NCI-H2029 (cell line): ENCODE measurements around the gene CPSF4L.

Experiments
- DNase-seq: peaks from one replicate; lab custom pipeline; 2025; lab: John Stamatoyannopoulos, UW

CPSF4L gene

DNA sequence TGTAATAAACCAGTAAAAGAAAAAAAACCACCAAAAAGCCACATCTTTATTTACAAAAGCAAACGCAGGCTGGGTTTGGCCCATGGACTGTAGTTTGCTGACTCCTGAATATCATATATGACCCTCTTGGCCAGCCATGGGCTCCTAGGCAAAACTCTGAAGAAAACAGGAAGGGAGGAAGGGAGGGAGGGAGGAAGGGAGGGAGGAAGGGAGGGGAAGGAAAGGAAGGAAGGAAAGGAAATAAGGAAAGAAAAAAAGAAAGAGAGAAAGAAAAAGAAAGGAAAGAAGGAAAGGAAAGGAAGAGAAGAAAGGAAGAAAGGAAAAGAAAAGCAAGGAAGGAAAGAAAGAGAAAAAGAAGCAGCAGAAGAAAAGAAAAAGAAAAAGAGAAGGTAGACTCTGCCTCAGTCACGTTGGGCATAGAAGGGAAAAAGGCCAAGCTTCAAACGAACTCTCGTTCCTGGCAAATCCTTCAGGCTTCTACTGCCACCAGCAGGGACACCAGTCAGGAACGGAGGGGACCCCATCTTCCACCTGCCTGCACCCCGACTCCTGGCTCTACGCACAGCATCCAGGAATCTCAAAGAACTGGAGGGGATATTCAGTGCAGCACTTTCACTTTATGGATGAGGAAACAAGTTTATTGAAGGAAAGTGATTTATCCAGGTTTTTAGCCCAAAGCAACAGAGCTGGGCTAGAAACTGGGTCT, 28.0 kb upstream of the CPSF4L start:
- no peak for DNase-seq

DNA sequence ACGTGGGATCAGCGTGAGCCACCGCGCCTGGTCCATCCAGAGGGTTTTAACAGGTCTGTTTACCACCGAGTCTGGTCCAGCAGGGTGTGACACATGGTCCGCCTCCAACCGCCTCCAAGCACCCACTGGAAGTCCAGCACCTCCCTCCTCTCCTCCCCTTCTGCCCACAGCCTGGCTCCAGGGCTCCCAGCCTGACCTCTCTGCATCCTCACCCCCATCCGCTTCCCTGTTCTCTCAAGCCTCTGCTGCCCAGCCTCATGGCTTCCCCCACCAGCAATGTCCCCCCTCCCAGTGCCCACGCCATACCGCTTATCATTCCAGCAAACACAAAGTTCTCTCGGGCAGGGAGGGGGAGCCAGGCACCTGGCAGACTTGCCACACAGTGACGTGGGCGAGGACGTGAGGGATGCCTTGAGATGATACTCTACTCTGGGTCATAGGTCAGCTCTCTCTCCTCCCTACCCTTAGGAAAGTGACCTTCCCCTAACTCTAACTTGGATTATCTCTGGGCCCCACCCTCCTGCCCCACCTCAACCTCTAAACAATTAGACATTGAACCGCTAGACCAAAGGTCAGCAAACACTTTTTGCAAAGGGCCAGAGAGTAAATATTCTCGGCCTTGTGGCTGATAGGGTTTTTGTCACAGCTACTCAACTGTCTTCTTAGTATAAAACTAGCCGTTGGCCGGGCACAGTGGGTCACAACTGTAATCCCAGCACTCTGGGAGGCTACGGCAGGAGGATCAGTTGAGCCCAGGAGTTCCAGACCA, 27.0 kb upstream of the CPSF4L start:
- DNase-seq = no peak

DNA sequence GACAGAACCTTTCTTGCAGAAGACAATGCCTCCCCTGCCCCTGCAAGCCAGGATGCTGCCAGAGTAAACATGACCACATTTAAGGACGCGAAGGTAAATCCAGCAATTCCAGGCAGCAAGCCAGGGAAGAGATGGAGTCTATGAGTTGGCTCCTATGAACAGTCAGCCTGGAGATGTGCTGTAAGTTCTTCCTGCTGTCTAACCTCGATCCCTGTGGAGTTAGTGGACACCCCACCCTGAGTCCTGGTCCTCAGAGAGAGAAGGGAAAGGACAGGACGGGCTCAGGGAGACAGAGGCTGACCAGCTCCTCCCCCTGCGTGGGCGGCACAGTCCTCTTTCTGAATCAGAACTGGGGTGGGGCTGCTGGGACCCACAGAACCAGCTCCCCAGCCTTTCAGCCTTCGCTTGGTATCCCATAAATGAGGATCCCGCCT, 25.2 kb upstream of the CPSF4L start:
- peak; percentile 64 for DNase-seq

DNA sequence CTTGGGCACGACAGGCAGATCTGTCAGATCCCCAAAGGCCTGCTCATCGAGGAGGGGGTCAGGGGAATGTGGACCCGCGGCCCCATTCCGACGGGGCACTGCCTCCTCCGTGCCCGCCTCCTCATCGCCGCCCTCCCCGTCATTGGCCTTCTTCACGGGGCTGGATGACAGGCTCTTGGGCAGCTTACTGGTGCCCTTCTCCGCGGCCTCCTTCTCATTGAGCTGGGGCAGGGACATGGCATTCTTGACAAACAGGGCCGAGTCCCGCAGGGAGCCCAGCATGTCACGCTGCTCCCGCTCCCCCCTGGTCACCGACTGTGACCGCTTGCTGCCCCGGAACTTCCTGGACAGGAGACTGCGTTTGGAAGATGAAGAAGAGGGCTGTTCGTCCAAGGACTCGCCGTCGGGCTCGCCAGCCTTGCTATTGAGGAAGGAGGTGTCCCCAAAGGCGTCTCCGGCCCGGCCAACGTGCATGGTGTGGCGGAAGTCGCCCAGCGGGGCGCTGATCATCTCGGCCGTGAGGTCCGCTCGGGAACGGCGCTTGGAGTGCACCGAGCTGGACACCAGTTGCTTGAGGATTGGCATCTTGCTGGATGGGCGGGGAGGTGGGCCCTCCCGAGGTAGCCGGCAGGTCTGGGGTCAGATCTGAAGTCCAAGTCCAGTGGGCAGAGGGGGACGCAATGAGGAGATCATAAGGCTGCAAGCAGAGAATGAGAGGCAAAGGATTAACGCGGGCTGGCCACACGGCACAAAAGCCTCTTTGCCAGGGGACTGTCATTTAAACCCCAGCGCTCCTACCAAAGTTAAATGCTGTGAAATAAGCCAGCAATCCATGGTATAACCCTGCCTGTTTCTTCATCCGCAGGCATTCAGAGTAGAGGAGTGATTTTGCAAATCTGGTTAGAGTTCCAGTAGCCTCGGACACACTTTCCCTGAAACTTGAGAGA, 24.5 kb upstream of the CPSF4L start:
- DNase-seq = no peak

DNA sequence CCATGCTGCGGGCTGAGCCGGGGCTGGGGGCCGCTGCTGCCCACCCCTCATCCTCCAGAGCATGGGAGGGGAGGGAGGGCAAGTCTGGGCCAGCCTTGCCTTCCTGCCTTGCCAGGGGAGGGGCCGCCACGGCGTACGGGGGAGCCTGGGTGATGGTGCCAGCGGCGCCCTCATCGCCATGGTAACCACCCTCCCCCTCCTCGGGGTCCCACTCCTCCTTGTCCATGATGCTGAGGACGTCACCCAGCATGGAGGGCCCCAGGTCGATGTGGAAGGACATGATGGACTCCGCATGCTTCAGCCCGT, 23.9 kb upstream of the CPSF4L start:
- no peak for DNase-seq

DNA sequence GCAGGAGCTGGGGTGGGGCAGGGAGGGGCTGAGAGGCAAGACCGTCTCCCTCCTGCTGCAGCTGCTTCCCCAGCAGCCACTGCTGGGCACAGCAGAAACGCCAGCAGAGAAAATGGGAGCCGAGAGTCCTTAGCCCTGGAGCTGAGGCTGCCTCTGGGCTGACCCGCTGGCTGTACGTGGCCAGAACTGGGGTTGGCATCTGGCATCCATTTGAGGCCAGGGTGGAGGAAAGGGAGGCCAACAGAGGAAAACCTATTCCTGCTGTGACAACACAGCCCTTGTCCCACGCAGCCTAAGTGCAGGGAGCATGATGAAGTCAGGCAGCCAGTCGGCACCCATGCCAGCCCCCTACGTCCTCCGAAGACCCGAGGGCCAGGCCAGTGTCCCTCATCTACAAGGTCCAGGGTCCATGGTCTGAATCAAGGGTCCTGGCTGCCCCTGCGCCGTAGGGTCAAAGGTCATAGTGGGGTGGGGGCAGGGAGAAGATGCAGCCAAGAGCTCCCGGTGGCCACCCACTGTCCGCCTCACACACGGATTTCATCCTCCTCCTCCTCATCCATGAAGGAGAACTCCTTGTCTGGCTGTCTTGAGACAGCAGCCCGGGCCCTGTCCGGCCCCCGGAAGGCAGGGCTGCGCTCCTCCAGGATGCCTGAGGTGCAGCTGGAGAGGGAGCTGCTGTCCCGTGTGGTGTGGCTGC, 23.4 kb upstream of the CPSF4L start:
- no peak for DNase-seq

DNA sequence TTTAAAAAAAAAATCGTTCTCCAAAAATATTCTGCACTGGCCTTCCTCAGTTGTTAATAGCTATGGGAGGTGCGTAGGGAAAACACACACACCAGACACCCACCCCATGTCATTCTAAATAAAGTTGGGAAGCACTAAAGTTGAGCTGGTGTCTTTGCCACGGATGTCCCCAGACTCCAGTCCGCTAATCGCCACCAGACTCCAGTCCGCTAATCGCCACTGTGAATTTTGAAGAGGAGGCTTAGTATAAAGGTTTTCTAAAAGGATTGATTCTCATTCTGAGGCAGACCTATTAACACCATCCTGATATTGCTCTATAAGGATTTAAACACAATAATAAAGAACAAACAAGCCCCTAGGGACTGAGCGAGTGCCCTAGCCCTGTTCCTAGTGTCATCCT, 22.7 kb upstream of the CPSF4L start:
- DNase-seq = no peak

DNA sequence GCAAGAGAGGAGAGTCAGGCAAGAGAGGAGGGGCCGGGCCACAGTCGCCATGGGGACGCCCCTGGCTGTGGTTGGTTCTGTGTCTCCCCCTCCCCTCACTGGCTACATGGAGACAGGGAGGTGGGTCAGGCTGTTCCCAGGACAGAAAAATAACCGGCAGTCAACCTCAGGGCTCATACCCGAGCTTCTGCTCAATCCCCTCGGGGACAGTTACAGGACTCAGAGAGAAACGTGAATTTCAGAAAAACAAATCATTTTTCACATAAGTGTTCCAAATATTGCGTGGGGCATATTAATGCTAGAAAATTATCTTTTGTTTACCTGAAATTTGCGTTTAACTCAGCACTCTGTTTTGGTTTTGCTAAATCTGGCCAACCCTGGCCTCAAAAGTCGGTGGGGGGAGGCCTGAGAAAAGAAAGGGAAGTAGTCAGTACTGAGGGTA, 22.2 kb upstream of the CPSF4L start:
- no peak for DNase-seq

DNA sequence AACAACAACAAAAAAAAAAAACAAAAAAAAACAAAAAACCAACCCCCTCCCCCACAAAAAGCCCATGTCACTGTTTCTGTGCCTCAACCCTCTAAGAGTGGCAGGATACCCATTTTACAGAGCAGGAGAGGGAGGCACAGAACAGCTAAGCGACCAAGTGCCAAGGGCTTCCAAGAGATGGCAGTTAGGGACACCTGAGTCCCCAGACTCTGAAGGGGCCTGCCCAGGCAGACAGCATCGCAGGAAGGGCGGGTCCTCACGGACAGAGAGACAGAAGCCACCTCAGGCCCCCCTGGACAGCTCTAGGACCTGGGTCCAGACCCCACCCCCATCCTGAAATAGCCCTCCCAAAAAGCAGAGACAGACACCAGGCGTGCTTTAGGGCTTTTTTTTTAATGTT, 21.6 kb upstream of the CPSF4L start:
- DNase-seq = no peak

DNA sequence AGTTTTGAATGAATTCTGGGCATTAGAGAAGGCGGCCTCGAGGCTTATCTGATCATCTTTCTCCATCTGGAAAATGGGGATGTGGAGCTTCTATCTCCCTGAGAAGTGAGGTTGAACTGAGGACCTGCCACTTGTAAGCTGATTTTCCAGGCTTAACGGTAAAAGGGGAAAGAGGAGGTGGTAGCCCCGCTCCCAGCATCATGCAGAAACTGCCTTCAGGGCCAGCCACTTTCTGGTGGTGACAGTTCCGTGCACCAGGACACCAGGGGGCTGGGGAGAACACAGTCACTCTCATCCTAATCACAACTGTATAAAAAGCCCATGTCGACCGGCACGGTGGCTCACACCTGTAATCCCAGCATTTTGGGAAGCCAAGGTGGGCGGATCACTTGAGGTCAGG, 20.9 kb upstream of the CPSF4L start:
- DNase-seq = no peak

DNA sequence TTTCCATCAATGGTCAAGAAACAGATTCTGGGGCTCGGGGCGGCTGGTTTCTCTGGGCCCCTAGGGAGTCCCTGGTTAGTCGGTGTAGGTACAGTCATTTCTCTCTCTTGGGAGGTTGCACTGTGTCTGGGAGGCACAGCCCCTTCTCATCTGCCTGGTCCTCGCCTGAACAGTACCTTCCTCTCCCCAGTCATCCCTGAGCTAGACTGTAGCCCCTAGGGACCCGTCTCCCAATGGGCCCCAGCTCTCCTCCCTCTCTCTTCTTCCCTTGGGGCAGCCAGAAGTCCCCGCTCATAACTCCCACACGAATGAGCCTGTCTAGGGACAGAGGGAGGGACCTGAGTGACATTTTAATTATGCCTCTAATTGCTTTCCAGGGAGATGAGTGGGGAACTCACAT, 20.2 kb upstream of the CPSF4L start:
- DNase-seq = no peak

DNA sequence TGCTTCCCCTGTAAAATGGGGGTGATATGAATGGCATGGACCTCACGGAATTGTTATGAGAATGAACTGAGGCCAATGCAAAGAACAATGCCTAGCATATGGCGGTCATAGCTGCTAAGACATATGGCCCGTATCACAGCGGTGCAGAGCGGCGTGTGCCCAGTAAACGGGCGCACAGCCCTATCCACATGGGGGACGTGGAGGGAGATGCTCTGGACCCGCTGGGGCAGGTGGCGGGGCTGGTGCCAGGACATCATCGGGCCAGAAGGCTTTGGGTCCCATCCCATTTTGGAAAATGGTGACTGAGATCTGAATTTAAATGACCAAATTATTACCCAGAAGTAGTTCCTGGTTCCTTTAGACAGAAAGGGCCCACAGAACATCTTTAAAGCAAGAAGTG, 18.5 kb upstream of the CPSF4L start:
- no peak for DNase-seq

DNA sequence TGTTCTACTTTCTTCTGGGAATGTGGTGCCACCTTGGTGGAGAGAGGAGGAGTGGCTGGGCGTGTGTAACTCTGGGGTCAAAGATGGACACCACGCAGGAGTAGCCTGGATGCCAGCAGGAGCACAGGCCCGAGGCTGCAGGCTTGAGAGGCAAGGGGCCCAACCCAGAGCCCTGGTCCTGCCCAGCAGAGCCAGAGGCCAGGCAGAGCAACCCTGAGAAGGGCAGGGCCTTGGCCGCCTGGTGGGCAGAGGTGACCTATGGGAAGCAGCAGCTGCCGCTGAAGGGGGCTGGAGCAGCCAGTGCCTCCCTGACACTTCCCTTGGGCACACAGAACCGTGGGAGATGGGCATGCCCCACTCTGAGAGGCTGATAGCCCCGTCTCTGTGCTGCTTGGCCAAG, 18.0 kb upstream of the CPSF4L start:
- DNase-seq = no peak

DNA sequence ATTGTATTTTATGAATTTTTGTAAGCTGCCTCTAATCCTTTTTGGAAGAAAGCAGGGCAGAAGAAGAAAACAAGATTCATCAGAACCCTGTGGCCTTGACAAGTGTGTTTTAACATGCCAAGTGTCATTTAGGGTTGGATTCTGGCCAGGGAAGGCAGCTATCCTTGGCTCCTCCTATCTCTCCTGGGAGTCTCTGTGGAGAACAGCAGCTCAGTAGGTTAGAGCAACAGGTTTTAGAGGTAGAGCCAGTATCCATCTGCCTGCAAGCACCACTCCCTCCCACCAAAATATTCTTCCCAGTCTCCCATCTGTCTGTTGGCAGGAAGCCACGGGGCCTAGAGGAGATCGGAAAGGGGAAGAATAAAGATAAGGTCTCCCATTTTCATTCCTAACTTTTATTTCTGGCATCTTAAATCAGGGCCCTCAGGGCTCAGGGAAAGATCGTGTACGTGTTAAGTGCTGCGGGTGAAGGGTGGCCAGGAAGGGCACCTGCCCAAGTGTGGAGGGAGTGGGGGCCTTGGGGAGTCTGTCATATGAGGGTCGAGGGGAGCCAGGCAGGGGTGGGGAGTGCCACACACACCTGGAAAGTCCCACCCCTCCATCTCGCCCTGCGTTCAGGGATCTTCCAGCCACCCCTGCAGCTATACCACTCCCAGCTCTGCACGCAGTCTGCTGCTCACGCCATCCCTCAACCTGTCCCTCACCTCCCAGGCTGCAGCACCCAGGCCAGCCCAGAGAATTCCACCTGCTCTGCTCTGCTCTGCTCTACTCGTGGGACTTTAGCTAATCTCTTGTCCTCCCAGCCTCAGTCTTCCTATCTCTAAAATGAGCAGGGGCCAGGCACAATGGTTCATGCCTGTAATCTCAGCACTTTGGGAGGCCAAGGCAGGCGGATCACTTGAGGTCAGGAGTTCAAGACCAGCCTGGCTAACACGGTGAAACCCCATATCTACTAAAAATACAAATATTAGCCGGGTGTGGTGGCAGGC, 17.1 kb upstream of the CPSF4L start:
- DNase-seq = peak; percentile 31

DNA sequence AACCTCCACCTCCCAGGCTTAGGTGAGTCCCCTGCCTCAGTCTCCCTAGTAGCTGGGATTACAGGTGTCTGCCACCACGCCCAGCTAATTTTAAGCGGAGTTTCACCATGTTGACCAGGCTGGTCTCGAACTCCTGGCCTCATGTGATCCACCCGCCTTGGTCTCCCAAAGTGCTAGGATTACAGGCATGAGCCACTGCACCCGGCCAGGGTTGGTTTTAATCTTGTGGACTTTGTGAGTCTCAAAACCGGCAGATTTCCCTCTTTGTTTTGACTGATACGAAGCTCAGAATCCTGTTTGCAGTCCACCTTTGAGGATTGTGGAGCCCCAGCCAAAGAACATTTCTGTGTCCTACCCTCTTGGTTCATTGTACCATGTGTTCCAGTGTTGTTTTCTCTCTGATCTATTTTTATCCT, 16.4 kb upstream of the CPSF4L start:
- DNase-seq = no peak

DNA sequence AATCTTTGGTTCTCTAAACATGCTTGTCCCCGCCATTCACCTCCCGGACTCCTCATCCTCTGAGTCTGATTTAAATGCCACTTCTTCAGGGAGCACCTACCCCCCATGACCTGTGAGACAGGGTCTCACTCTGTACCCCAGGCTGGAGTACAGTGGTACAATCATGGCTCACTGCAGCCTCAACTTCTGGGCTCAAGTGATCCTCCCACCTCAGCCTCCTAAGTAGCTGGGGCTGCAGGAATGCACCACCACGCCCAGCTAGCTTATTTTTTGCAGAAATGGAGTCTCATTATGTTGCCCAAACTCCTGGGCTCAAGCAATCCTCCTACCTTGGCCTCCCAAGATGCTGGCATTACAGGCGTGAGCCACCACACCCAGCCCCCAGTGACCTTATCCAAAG, 12.8 kb upstream of the CPSF4L start:
- no peak for DNase-seq

DNA sequence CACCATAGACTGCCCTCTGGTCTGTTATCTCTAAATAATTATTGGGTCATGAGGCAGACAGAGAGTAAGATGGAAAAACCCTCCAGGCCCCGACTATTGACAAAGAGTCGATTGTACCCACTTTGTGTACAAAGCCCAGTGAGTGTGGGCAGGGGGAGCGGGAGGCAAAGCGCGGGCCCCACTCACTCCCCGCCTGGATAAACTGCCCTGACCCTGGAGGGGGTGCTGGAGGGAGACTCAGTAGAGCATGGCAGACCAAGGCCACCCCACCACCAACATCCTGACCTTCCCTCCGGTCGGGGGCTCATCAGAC, 11.2 kb upstream of the CPSF4L start:
- DNase-seq = no peak

DNA sequence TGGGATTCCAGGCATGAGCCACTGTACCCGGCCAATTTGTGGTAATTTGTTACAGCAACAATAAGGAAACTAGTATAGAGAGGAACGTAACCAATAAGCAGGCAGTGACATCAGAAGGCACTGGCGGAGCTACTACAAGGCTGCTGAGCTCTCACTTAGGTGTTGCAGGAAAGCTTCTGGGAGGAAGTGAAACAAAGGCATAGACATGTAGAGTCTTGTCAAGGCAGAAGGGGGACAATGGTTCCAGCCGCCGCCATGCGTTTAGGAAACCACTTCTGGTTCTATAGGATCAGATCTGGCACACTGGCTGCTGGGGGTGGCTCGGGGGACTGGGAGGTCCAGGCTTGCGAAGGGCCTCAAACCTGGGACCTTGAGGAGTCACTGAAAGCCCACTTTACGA, 9.4 kb upstream of the CPSF4L start:
- DNase-seq = no peak

DNA sequence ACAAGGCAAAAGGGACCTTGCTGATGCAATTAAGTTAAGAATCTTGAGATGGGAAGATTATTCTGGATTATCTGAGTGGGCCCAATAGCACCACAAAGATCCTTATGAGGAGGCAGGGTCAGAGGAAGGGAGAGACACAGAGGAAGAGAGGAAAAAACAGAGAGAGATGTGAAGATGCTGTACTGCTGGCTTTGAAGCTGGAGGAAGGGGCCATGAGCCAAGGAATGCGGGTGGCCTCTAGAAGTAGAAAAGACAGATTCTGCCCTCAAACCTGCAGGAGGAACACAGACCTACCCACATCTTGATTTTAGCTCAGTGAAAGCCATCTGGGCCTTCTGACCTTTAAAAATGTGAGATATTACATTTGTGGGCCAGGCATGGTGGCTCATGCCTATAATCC, 8.1 kb upstream of the CPSF4L start:
- no peak for DNase-seq

DNA sequence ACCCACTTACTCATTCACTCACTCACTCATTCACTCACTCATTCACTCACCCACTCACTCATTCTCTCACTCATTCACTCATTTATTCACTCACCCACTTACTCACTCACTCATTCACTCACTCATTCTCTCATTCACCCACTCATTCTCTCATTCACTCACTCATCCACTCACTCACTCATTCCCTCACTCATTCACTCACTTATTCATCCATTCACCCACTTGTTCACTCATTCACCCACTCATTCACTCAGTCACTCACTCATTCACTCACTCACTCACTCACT, 7.6 kb upstream of the CPSF4L start:
- DNase-seq = no peak

DNA sequence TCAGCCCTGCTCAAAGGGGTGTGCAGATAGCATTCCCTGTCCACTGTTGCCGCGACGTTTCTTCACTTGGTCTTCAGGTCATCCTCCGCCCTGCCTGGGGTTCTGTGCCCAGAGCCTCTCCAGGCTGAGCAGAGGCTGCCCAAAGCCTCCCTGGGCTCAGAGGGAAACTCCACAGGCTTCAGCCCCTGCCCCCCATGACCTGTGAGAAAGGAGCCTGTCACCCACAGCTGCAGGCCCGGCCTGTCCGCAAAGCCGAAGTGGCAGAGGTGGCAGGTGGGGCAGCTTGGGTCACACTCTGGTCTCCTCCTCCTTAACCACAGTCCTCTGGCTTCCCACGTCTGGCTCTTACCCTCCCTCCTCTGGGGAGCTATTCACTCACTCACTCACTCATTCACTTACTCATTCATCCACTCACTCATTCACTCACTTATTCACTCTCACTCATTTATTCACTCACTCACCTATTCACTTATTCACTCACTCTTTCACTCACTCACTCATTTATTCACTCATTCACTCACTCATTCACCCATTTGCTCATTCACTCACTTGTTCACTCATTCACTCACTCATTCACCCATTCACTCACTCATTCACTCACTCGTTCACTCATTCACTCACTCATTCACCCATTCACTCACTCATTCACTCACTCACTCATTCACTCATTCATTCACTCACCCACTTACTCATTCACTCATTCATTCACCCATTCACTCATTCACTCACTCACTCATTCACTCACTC, 7.1 kb upstream of the CPSF4L start:
- DNase-seq = no peak
